ENCODE measurements around the gene ATG7. TPM values are rescaled to one million over a fixed set of nuclear protein-coding genes. Genes with fewer than 3 reads are reported as not detected.
A peak's percentile ranks its signal among the peaks of the same experiment; 100 is the strongest.

The ATG7 gene
- total and polyA plus RNA-seq, 9 donors = 11.3 to 22.2 (median 14.9) TPM

- WGBS (ENCODE audit: insufficient coverage) = 92% methylated on average over 1 of the region's 2 CpGs
- no peak overlapping the region for H3K27ac ChIP-seq (ENCODE audit: low read length)
- no peaks in the 10 kb centered on the region for H3K27me3 ChIP-seq (ENCODE audit: control insufficient read depth, insufficient read depth, low read length)
- DNase-seq = no peak
- H3K9me3 ChIP-seq (replicated peaks; ENCODE audit: control insufficient read depth, low read depth, low read length) = no peaks in the 10 kb centered on the region
- peaks cover 8% of the 10 kb centered on the region for H3K4me1 ChIP-seq (ENCODE audit: control insufficient read depth, insufficient read depth, low read length)
- no peak overlapping the region for H3K4me3 ChIP-seq (ENCODE audit: low read length)
- H3K36me3 ChIP-seq (ENCODE audit: control insufficient read depth, insufficient read depth, low read length) = peaks cover 18% of the 10 kb centered on the region
Measured at GRCh38 chr3:11275926-11276325, 3.7 kb downstream of the ATG7 start.

DNA sequence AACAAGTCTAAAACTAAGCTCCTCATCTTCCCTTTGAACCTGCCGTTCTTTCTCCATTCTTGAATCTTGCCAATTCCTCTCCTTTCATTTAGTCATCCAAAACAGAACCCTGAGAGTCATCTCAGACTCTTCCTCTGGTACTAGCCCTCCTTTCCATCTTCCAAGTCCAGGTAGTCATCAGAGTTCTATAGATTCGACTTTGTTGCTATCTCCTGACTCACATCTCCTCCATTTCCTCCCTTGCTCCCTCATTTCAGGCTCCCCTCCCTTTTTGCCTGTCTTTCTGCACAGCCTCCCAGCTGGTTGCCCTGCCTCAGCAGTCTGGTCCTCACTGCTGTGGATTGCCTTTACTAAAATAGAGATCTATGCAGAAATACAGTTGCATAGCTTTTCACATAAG lies 4.7 kb downstream of the ATG7 start:
- whole genome bisulfite sequencing (ENCODE audit: insufficient coverage) = 93% methylated on average over 2 of the region's 2 CpGs
- H3K27me3 ChIP-seq (ENCODE audit: control insufficient read depth, insufficient read depth, low read length) = no peaks in the 10 kb centered on the region

DNA sequence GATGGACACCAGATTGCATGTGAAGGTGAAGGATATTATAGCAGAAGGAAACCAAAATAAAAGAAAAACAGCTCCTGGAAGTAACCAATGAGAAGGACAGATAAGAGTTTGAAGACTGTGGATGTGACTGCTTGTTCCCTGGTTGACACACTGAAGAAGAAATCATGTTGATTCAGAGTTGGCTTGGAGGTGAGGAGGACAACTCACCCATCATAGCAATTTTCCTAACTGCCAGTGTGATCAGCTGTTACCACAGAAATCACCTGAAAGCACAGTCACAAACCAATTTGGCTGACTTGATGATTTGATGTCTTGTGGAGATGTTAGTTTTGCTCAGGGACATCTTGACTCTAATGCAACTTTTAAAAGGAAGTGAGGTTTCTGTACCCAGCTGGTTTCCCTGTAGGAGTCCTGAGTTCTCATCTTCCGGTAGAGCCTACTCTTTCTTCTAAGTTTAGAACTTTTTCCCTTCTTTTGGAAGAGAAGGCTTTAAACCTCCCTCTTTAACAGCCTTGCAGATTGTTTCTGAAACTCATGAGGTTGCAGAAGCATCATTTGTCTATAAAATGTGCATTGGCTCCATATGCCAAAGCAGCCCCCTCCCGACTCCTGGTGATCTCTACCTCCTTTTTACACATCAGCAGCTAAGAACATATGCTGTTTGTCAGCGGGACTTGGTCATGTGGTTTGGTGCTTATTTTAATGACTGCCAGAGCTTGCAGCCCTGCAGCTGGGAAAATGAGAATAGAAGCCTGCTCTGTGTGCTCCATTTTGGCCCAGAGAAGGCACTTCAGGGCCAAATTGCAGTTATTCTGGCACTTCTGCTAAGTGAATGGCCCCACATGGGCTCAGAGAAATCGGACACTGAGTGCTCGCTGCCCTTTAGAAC lies 10.3 kb downstream of the ATG7 start:
- peaks cover 9% of the 10 kb centered on the region for H3K36me3 ChIP-seq (ENCODE audit: control insufficient read depth, insufficient read depth, low read length)
- H3K4me3 ChIP-seq (ENCODE audit: low read length) = no peak overlapping the region
- peaks cover 18% of the 10 kb centered on the region for H3K4me1 ChIP-seq (ENCODE audit: control insufficient read depth, insufficient read depth, low read length)
- no peaks in the 10 kb centered on the region for H3K27me3 ChIP-seq (ENCODE audit: control insufficient read depth, insufficient read depth, low read length)
- H3K27ac ChIP-seq (ENCODE audit: low read length) = peak overlapping the region; percentile 22
- DNase-seq = peak; percentile 95
- 27% methylated on average over 2 of the region's 5 CpGs for WGBS (ENCODE audit: insufficient coverage)
- no peaks in the 10 kb centered on the region for H3K9me3 ChIP-seq (replicated peaks; ENCODE audit: control insufficient read depth, low read depth, low read length)

More for the DNA sequence above, 4.7 kb downstream of the ATG7 start:
- Histone ChIP-seq H3K36me3 (ENCODE audit: control insufficient read depth, insufficient read depth, low read length) (peaks cover 19% of the 10 kb centered on the region), H3K9me3 (replicated peaks; ENCODE audit: control insufficient read depth, low read depth, low read length) (no peaks in the 10 kb centered on the region), H3K27ac (ENCODE audit: low read length) (no peak overlapping the region), H3K4me1 (ENCODE audit: control insufficient read depth, insufficient read depth, low read length) (peaks cover 6% of the 10 kb centered on the region), H3K4me3 (ENCODE audit: low read length) (no peak overlapping the region)
- no peak for DNase-seq

DNA sequence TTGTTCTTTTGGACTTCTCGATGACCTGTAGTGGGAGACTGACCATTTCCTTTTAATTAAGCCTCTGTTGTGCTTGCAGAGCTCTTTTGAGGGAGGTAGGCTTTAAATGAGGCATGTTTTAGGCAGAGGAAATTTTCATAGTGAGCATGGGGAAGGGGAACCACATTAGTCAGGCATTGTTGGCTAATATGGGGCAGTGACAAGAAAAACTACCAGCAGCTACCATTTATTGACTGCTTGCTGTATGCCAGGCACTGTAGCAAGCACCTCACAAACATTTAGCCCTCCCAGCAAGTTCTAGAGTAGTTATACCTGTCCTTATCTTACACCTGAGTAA lies 10.9 kb downstream of the ATG7 start:
- H3K27me3 ChIP-seq (ENCODE audit: control insufficient read depth, insufficient read depth, low read length) = no peaks in the 10 kb centered on the region
- no peak overlapping the region for H3K4me3 ChIP-seq (ENCODE audit: low read length)
- peak overlapping the region; percentile 22 for H3K27ac ChIP-seq (ENCODE audit: low read length)
- DNase-seq = no peak
- H3K9me3 ChIP-seq (replicated peaks; ENCODE audit: control insufficient read depth, low read depth, low read length) = no peaks in the 10 kb centered on the region
- peaks cover 23% of the 10 kb centered on the region for H3K4me1 ChIP-seq (ENCODE audit: control insufficient read depth, insufficient read depth, low read length)
- WGBS (ENCODE audit: insufficient coverage) = 33% methylated on average over 1 of the region's 1 CpG
- H3K36me3 ChIP-seq (ENCODE audit: control insufficient read depth, insufficient read depth, low read length) = peaks cover 9% of the 10 kb centered on the region

GRCh38 chr3:11284011-11284410 lies 11.8 kb downstream of the ATG7 start:
- H3K9me3 ChIP-seq (replicated peaks; ENCODE audit: control insufficient read depth, low read depth, low read length) = no peaks in the 10 kb centered on the region
- peaks cover 7% of the 10 kb centered on the region for H3K36me3 ChIP-seq (ENCODE audit: control insufficient read depth, insufficient read depth, low read length)
- H3K4me3 ChIP-seq (ENCODE audit: low read length) = no peak overlapping the region
- H3K4me1 ChIP-seq (ENCODE audit: control insufficient read depth, insufficient read depth, low read length) = peaks cover 28% of the 10 kb centered on the region
- WGBS (ENCODE audit: insufficient coverage) = no CpG with 5 or more reads among the region's 1 CpG
- DNase-seq = peak; percentile 25
- no peaks in the 10 kb centered on the region for H3K27me3 ChIP-seq (ENCODE audit: control insufficient read depth, insufficient read depth, low read length)
- no peak overlapping the region for H3K27ac ChIP-seq (ENCODE audit: low read length)

- 100% methylated on average over 1 of the region's 2 CpGs for WGBS (ENCODE audit: insufficient coverage)
- no peak for DNase-seq
- no peak overlapping the region for H3K27ac ChIP-seq (ENCODE audit: low read length)
Measured at GRCh38 chr3:11285471-11285870, 13.3 kb downstream of the ATG7 start.

GRCh38 chr3:11287404-11287803 lies 15.2 kb downstream of the ATG7 start:
- Histone ChIP-seq H3K36me3 (ENCODE audit: control insufficient read depth, insufficient read depth, low read length) (peaks cover 3% of the 10 kb centered on the region), H3K4me3 (ENCODE audit: low read length) (no peak overlapping the region), H3K27me3 (ENCODE audit: control insufficient read depth, insufficient read depth, low read length) (no peaks in the 10 kb centered on the region), H3K27ac (ENCODE audit: low read length) (peak overlapping the region; percentile 83), H3K4me1 (ENCODE audit: control insufficient read depth, insufficient read depth, low read length) (peaks cover 31% of the 10 kb centered on the region), H3K9me3 (replicated peaks; ENCODE audit: control insufficient read depth, low read depth, low read length) (no peaks in the 10 kb centered on the region)
- 50% methylated on average over 7 of the region's 10 CpGs for WGBS (ENCODE audit: insufficient coverage)
- peak; percentile 30 for DNase-seq

More at GRCh38 chr3:11285471-11285870, 13.3 kb downstream of the ATG7 start:
- Histone ChIP-seq H3K4me3 (ENCODE audit: low read length) (no peak overlapping the region), H3K27me3 (ENCODE audit: control insufficient read depth, insufficient read depth, low read length) (no peaks in the 10 kb centered on the region), H3K4me1 (ENCODE audit: control insufficient read depth, insufficient read depth, low read length) (peaks cover 33% of the 10 kb centered on the region), H3K9me3 (replicated peaks; ENCODE audit: control insufficient read depth, low read depth, low read length) (no peaks in the 10 kb centered on the region), H3K36me3 (ENCODE audit: control insufficient read depth, insufficient read depth, low read length) (peaks cover 7% of the 10 kb centered on the region)

GRCh38 chr3:11288021-11288491 lies 15.9 kb downstream of the ATG7 start:
- Histone ChIP-seq H3K27me3 (ENCODE audit: control insufficient read depth, insufficient read depth, low read length) (no peaks in the 10 kb centered on the region), H3K4me3 (ENCODE audit: low read length) (no peak overlapping the region), H3K9me3 (replicated peaks; ENCODE audit: control insufficient read depth, low read depth, low read length) (no peaks in the 10 kb centered on the region), H3K27ac (ENCODE audit: low read length) (peak overlapping the region; percentile 83), H3K4me1 (ENCODE audit: control insufficient read depth, insufficient read depth, low read length) (peaks cover 26% of the 10 kb centered on the region), H3K36me3 (ENCODE audit: control insufficient read depth, insufficient read depth, low read length) (peaks cover 3% of the 10 kb centered on the region)
- whole genome bisulfite sequencing (ENCODE audit: insufficient coverage) = no CpG with 5 or more reads among the region's 2 CpGs
- DNase-seq = peak; percentile 78

- WGBS (ENCODE audit: insufficient coverage) = no CpG with 5 or more reads among the region's 7 CpGs
- Histone ChIP-seq H3K9me3 (replicated peaks; ENCODE audit: control insufficient read depth, low read depth, low read length) (no peaks in the 10 kb centered on the region), H3K4me1 (ENCODE audit: control insufficient read depth, insufficient read depth, low read length) (peaks cover 23% of the 10 kb centered on the region), H3K27ac (ENCODE audit: low read length) (peak overlapping the region; percentile 83), H3K4me3 (ENCODE audit: low read length) (no peak overlapping the region), H3K27me3 (ENCODE audit: control insufficient read depth, insufficient read depth, low read length) (no peaks in the 10 kb centered on the region), H3K36me3 (ENCODE audit: control insufficient read depth, insufficient read depth, low read length) (no peaks in the 10 kb centered on the region)
- peak; percentile 68 for DNase-seq
Measured at GRCh38 chr3:11288786-11289637, 16.8 kb downstream of the ATG7 start.

- Histone ChIP-seq H3K36me3 (ENCODE audit: control insufficient read depth, insufficient read depth, low read length) (peaks cover 4% of the 10 kb centered on the region), H3K9me3 (replicated peaks; ENCODE audit: control insufficient read depth, low read depth, low read length) (no peaks in the 10 kb centered on the region), H3K4me1 (ENCODE audit: control insufficient read depth, insufficient read depth, low read length) (peaks cover 23% of the 10 kb centered on the region), H3K27me3 (ENCODE audit: control insufficient read depth, insufficient read depth, low read length) (no peaks in the 10 kb centered on the region), H3K4me3 (ENCODE audit: low read length) (no peak overlapping the region), H3K27ac (ENCODE audit: low read length) (peak overlapping the region; percentile 83)
- no peak for DNase-seq
- WGBS (ENCODE audit: insufficient coverage) = no CpG with 5 or more reads among the region's 3 CpGs
Measured at GRCh38 chr3:11289864-11290263, 17.7 kb downstream of the ATG7 start.
